PFSK-1 (cell line): ENCODE results near the gene SLC4A1.

ENCODE experiments used
- FOXP2 ChIP-seq: optimal IDR thresholded peaks from 2 replicates; pipeline ENCODE3; 2011; ENCODE audit warnings: borderline replicate concordance, control low read depth, inconsistent platforms; ENCODE audit not compliant: insufficient read depth; ENCODE audit errors: extremely low read length, extremely low read depth
- POLR2AphosphoS5 ChIP-seq: IDR thresholded peaks from 2 replicates; pipeline ENCODE4 v1.6.1; 2012; ENCODE audit warnings: low read depth, mild to moderate bottlenecking, control low read depth, low read length, moderate library complexity
- REST ChIP-seq, 2 experiments: IDR thresholded peaks; 2 replicates each; pipeline versions ENCODE4 v1.6.1 to v1.8.0; 2011 to 2012; ENCODE audit warnings: low read depth in 2 of 2, low read length in 2 of 2, control low read depth in 1 of 2, inconsistent platforms in 1 of 2, mild to moderate bottlenecking in 1 of 2, moderate library complexity in 1 of 2; ENCODE audit not compliant: insufficient read depth in 1 of 2
- SIN3A ChIP-seq: IDR thresholded peaks from 2 replicates; pipeline ENCODE4 v1.6.1; 2012; ENCODE audit warnings: mild to moderate bottlenecking, low read length, moderate library complexity, borderline replicate concordance; ENCODE audit not compliant: insufficient read depth
- TAF1 ChIP-seq: IDR thresholded peaks from 2 replicates; pipeline ENCODE4 v1.6.1; 2012; ENCODE audit warnings: low read length, control low read depth, borderline replicate concordance; ENCODE audit not compliant: insufficient read depth

The SLC4A1 gene

GRCh38 chr17:44247440-44247841 is 20.5 kb downstream of the SLC4A1 start:
- no peak for TF ChIP-seq FOXP2
- TF ChIP-seq SIN3A, result no peak
- TF ChIP-seq REST (IDR thresholded peaks at IDR 0.05; ENCODE audit: insufficient read depth in 1 of 2, low read depth in 2 of 2, low read length in 2 of 2), result no peak
- TF ChIP-seq TAF1, result no peak
- no peak for TF ChIP-seq POLR2AphosphoS5

- TF ChIP-seq TAF1 (no peak), POLR2AphosphoS5 (no peak), REST (IDR thresholded peaks at IDR 0.05; ENCODE audit: insufficient read depth in 1 of 2, low read depth in 2 of 2, low read length in 2 of 2) (no peak), FOXP2 (no peak), SIN3A (no peak)
Observed at GRCh38 chr17:44241106-44241624, 26.8 kb downstream of the SLC4A1 start.

- no peak for TF ChIP-seq SIN3A
- no peak for TF ChIP-seq TAF1
- no peak for TF ChIP-seq POLR2AphosphoS5
- no peak for TF ChIP-seq REST (IDR thresholded peaks at IDR 0.05; ENCODE audit: insufficient read depth in 1 of 2, low read depth in 2 of 2, low read length in 2 of 2)
- no peak for TF ChIP-seq FOXP2
Observed at GRCh38 chr17:44236444-44236991, 31.4 kb downstream of the SLC4A1 start.

GRCh38 chr17:44235583-44235936 is 32.4 kb downstream of the SLC4A1 start:
- TF ChIP-seq REST (IDR thresholded peaks at IDR 0.05; ENCODE audit: insufficient read depth in 1 of 2, low read depth in 2 of 2, low read length in 2 of 2) (no peak), SIN3A (no peak), TAF1 (no peak), POLR2AphosphoS5 (no peak), FOXP2 (no peak)

GRCh38 chr17:44233582-44233981 is 34.4 kb downstream of the SLC4A1 start:
- no peak for TF ChIP-seq FOXP2
- no peak for TF ChIP-seq SIN3A
- no peak for TF ChIP-seq TAF1
- TF ChIP-seq REST (IDR thresholded peaks at IDR 0.05; ENCODE audit: insufficient read depth in 1 of 2, low read depth in 2 of 2, low read length in 2 of 2), result no peak
- TF ChIP-seq POLR2AphosphoS5, result no peak
